T-helper 1 cell treated with Interleukin-12 subunit alpha and Interleukin-12 subunit beta and Interleukin-4 antibody, amounts not matched to agents 30 ng/mL and 1 ng/mL, for 36 hours (primary cell): ENCODE results near the gene NID2. TPM values are rescaled to one million over a fixed set of nuclear protein-coding genes. Genes with fewer than 3 reads are reported as not detected.

Source experiments
- intact Hi-C: fragments of 100-400 bp; cut with micrococcal nuclease; formaldehyde crosslinking; loops from one replicate; pipeline ENCODE4 v1.15.1; 2024
- total RNA-seq: library from RNA; stranded (reverse); gene quantifications from 2 replicates; pipeline ENCODE4 v1.2.3, GENCODE V29; 2022

NID2 gene, protein sequence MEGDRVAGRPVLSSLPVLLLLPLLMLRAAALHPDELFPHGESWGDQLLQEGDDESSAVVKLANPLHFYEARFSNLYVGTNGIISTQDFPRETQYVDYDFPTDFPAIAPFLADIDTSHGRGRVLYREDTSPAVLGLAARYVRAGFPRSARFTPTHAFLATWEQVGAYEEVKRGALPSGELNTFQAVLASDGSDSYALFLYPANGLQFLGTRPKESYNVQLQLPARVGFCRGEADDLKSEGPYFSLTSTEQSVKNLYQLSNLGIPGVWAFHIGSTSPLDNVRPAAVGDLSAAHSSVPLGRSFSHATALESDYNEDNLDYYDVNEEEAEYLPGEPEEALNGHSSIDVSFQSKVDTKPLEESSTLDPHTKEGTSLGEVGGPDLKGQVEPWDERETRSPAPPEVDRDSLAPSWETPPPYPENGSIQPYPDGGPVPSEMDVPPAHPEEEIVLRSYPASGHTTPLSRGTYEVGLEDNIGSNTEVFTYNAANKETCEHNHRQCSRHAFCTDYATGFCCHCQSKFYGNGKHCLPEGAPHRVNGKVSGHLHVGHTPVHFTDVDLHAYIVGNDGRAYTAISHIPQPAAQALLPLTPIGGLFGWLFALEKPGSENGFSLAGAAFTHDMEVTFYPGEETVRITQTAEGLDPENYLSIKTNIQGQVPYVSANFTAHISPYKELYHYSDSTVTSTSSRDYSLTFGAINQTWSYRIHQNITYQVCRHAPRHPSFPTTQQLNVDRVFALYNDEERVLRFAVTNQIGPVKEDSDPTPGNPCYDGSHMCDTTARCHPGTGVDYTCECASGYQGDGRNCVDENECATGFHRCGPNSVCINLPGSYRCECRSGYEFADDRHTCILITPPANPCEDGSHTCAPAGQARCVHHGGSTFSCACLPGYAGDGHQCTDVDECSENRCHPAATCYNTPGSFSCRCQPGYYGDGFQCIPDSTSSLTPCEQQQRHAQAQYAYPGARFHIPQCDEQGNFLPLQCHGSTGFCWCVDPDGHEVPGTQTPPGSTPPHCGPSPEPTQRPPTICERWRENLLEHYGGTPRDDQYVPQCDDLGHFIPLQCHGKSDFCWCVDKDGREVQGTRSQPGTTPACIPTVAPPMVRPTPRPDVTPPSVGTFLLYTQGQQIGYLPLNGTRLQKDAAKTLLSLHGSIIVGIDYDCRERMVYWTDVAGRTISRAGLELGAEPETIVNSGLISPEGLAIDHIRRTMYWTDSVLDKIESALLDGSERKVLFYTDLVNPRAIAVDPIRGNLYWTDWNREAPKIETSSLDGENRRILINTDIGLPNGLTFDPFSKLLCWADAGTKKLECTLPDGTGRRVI (N-terminal part only)
- total RNA-seq: 0.61 and 1.4 TPM in 2 replicates

DNA sequence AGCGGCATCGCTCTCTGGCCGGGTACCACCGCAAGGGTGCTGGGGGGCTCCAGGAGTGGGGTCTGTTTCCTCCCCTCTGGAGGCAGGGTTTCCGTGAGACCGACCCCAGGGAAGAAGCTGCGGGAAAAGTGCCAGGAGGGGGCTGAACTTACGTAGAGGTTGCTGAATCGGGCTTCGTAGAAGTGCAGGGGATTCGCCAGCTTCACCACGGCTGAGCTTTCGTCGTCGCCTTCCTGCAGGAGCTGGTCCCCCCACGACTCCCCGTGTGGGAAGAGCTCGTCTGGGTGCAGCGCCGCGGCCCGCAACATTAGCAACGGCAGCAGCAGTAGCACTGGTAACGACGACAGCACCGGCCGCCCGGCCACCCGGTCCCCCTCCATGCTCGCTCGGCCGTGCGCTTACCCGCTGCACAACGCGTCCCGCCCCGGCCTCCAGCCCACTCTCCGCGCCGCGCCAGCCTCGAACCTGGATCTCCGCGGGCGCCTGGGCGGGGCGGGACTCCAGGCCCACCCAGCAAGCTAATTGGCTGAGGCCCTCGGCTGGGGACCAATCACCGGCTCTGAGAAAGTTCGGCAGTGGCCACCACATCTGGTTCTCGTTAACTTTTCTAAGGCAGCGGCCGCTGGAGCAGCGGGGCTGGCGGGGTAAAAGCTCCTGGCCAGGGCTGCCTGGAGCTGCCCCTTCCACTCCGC is at the start of gene NID2:
Gene NID2 (minus strand): TSS at position 445 of the 692 bp plus-strand sequence. CDS start 65 bp downstream, at position 380.
- intact Hi-C loops: loop anchor here (5.0 kb wide), 1 partner anchor 71 kb away; no protein-coding TSS in a partner anchor

GRCh38 chr14:52117111-52117832 is 48.4 kb upstream of the NID2 start:
- intact Hi-C loops: no loop called here

GRCh38 chr14:52115286-52115685 is 46.4 kb upstream of the NID2 start:
- intact Hi-C loops: no loop called here

DNA sequence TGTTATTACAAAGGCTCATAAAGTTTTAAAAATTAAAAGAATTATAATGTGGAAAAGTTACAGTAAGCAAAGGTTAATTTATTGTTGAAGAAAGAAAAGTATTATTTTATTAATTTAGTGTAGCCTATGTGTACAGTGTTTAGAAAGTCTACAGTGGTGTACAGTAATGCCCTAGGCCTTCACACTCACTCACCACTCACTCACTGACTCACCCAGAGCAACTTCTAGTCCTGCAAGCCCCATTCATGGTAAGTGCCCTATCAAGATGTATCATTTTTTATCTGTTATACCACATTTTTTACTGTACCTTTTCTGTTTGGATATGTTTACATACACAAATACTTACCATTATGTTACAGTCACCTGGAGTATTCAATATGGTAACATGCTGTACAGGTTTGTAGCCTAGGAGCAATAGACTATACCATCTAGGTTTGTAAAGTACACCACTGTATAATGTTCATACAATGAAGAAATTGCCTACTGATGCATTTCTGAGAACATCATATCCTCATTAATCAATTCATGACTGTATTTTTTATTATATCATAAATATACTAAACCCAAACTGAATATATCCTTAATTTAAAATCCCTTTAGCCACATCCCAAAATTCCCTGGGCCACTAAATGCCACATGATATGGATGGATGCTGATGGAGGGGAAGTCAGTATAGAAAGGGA is 43.6 kb upstream of the NID2 start:
- intact Hi-C loops: no loop called here

- intact Hi-C loops: no loop called here
These were observed 42.7 kb upstream of the NID2 start for GRCh38 chr14:52111583-52111982.

DNA sequence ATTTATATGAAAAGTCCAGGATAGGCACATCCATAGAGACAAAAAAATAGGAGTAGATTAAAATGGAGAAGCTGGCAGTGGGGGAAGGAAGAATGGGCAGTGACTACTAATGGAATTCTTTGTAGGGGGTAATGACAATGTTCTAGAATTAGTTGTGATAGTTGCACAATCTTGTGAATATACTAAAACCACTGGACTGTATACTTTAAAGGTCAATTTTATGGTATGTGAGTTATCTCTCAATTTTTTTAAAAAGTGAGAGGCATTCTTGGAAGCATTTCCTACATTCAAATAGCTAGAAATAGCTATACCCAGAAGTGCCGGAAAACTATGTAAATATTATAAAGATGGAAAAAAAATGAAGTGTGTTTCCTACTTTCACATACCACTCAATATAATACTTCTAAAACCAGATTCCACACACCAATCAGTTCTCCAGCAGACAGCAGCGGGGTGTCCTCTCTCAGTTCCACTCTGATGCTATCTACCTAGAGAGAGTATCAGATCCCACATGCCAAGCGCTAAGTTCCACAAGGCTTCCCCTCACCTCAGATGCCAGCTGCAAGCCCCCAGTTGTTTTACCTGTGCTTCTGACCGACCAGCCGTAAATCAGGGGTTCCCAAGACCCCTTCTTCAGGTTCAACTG is 41.7 kb upstream of the NID2 start:
- intact Hi-C loops: no loop called here

DNA sequence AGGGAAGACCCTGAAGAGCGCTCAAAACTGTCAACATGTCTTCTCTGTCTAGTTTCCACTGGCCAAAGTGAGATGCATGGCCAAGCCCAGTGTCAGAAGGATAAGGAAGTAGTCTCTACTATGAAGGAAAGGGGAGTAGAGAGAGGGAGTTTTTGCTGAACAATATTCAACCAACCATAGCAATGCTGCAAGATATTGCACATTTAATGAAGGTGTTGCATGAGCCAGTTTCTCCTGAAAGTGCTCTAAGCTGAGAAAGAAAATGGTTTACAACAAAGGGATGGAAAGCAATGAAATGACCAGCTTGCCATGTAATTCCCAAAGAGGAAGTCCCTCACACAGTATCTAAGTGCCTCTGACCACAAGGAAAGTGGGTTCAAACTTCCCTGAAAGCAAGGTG is 40.0 kb upstream of the NID2 start:
- intact Hi-C loops: no loop called here

DNA sequence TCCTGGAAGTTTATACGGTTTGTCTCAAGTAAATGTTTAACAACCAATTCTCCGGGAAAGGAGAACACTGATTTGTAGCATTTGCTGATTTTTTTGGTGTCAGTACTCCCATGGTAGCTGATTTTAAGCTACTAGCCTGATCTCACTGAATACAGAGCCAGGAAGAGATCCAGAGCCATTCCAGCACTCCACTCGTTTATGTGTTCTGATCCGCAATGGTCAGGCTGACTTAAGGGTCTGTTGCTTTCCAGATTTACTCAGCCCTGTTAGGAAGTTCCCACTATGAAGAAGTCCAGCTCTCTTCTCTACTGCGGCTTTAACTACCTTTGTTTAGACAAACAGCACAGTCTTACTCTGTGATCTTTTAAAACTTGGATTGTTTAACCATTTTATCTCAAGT is 38.0 kb upstream of the NID2 start:
- intact Hi-C loops: no loop called here

DNA sequence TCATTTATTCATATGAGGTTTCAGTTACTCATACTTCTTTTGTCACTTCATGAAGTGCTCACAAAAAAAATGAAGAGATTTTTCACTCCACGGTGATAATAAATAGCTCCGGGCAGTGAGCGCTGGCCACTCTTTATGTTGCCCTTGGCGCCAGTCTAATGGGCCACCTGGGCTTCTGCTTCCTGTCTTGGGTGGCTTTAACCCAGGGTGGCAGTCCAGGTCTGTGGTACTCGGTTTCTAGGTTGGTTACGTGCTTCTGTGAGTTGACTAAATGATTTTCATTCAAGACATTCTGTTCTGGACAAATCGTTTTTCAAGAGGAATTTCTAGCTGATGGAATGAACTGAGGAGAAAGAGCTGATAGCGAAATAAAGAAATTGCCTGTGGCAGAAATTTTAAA is 34.6 kb upstream of the NID2 start:
- intact Hi-C loops: no loop called here

- intact Hi-C loops: no loop called here
These were observed 26.9 kb upstream of the NID2 start for GRCh38 chr14:52095794-52096193.

DNA sequence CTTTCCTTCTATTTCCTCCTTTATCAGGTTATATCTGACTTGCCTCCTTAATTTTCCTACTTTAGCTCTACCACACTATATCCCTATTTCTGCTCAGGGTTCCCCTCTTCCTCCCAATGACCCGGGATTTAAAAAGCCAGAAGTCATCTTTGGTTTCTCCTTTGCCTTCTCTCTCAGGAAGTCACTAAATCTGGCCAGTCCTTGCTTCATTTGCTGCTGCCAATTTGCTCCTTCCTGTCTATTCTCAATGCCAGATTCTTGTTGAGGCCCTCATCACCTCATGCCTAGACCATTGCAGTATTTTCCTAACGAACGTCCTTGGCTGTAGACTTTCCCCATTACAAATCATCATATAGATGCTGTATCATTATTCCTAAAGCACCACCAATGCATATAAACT is 26.5 kb upstream of the NID2 start:
- intact Hi-C loops: no loop called here

DNA sequence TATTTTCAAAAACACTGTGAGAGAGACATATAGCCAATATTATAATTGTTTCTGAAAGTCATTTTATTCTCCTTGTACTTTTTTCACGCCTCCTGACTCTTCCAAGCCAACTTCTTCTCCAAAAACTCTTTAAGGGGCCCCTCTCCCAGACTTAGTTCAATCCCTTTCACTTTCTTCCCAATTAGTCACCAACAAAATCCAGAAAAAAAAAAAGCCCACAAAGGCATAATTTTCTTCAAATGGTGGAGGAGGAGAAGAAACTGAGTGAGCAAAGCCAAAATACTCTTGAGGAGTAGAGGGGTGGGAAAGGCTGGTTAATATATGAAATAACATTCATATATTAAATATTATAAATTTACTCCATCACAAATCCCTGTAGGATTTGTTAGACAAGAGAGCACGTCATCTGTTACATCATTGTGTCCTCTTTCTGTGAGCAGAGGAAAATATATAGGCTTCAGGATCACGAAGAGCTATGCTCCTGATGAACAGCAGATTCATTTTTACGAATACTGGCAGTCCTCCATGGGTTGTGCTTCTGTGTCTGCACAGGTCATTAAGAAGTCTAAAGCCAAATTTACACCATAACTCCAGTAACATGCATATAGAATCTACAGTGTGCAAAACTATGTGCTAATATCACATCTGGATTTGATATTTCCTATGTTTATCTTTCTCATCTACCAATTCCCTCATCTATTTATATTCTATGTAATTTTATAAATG is 25.9 kb upstream of the NID2 start:
- intact Hi-C loops: no loop called here

DNA sequence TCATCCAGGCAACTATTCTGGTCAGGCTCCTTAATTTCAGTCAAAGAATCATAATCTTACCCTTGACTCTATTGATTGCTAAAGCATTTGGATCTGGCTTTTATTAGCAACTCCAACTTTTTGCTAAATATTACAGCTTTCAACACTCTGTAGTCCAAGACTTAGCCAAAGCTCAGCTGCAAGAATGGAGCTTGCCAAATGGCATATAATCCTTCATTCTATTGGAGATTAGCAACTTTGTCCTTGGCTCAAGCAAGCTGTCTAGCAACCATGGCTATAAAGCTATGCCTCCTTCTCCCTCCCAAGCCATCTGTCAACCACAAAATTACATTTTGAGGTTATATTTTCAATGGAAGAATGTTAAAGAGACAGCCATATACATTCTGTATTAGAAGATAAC is 23.1 kb upstream of the NID2 start:
- intact Hi-C loops: no loop called here

GRCh38 chr14:52090936-52091335 is 22.1 kb upstream of the NID2 start:
- intact Hi-C loops: no loop called here

- intact Hi-C loops: no loop called here
These were observed 20.4 kb upstream of the NID2 start for GRCh38 chr14:52089218-52089617.

DNA sequence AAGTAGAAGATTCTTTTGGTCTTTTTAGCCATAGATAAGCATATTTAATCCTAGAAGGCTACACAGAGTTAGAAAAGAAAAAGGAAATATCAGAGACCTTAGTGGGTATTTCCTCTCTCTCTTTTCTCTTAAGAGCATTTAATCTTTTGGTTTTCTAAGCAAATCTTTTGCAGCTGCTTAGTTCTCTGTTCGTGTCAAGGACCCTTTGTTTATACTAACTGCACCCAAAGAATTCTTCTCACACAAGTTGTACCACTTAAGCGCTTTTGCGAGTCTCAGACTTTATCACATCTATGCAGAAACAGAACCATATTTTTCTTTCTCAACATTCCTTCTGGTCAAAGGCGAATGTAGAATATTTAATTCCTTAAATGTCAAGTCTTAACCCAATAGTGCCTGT is 17.9 kb upstream of the NID2 start:
- intact Hi-C loops: no loop called here

GRCh38 chr14:52082903-52083302 is 14.0 kb upstream of the NID2 start:
- intact Hi-C loops: no loop called here

DNA sequence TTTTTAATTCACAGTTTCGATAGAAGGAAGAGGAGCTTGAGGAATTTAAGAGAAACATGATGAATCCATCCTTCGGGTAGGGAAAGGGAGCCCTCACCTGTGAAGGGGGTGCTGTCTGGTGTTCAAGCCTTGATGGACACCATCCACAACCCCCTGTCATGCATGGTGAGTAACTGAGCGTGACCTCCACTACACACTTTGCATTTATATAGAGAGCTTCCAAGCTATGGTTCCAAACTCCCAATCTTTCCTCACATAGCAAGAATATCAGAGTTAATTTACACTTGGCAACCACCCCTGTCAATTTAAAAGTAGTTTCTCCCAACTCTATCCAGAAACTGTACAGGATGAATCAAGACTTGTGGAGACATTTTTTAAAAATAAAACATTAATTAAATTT is 13.1 kb upstream of the NID2 start:
- intact Hi-C loops: no loop called here
